Measurements from ENCODE around the gene ZNF236. TPM values are rescaled to one million over a fixed set of nuclear protein-coding genes. Genes with fewer than 3 reads are reported as not detected.

ZNF236 gene
- polyA plus RNA-seq, 2 of the 4 experiments (the other 2 are of a cell fraction): 2.6 to 7.8 TPM

GRCh38 chr18:77015771-77016710 lies 193.7 kb downstream of the ZNF236 start:
- ChIA-PET POLR2A (no interaction called here), CTCF (interaction anchor here (1.1 to 1.9 kb wide), 4 partner anchors 9 to 635 kb away, joined by 3 to 6 read pairs (median 4); no protein-coding TSS in a partner anchor)
- Histone ChIP-seq H3K9me3 (no peaks in the 10 kb centered on the region), H3K27ac (no peak overlapping the region), H3K4me1 (no peaks in the 10 kb centered on the region), H3K4me2 (no peak overlapping the region), H3K4me3 (no peak overlapping the region)
- DNase-seq (ENCODE audit: low read depth in 1 of 2, low spot score in 1 of 2): no peak
- no peak for TF ChIP-seq HMGXB4 (CRISPR knock-in tag; IDR thresholded peaks at IDR 0.05; ENCODE audit: borderline replicate concordance)
- no peak for TF ChIP-seq FOSL2 (IDR thresholded peaks at IDR 0.05)
- TF ChIP-seq FOSL2 (CRISPR knock-in tag; IDR thresholded peaks at IDR 0.05): no peak
- TF ChIP-seq ZNF302 (CRISPR knock-in tag; IDR thresholded peaks at IDR 0.05): no peak
- TF ChIP-seq HOXB13 (CRISPR knock-in tag; IDR thresholded peaks at IDR 0.05; ENCODE audit: low read depth): no peak
- TF ChIP-seq HES2 (IDR thresholded peaks at IDR 0.05): no peak
- TF ChIP-seq TFCP2L1 (CRISPR knock-in tag; IDR thresholded peaks at IDR 0.05): no peak
- TF ChIP-seq E2F6 (IDR thresholded peaks at IDR 0.05; ENCODE audit: borderline replicate concordance, low read depth): no peak
- no peak for TF ChIP-seq POLR2AphosphoS2 (conservative IDR thresholded peaks at IDR 0.05; ENCODE audit: low read length)
- no peak for TF ChIP-seq MAZ (IDR thresholded peaks at IDR 0.05; ENCODE audit: borderline replicate concordance, low read depth, low read length)
- TF ChIP-seq POLR2A (IDR thresholded peaks at IDR 0.05; ENCODE audit: low read length): no peak
- TF ChIP-seq NPAS2 (CRISPR knock-in tag; IDR thresholded peaks at IDR 0.05; ENCODE audit: borderline replicate concordance): no peak
- TF ChIP-seq MYC (IDR thresholded peaks at IDR 0.05; ENCODE audit: borderline replicate concordance, low read length): no peak
- no peak for TF ChIP-seq KDM5A (IDR thresholded peaks at IDR 0.05)
- no peak for FAIRE-seq
- WGBS (ENCODE audit: missing lambda C conversion rate): 86% methylated on average over 15 of the region's 16 CpGs
- no peak for ATAC-seq

GRCh38 chr18:77016936-77017335 lies 194.6 kb downstream of the ZNF236 start:
- H3K4me1 ChIP-seq: no peaks in the 10 kb centered on the region
- no peak overlapping the region for H3K4me2 ChIP-seq
- ATAC-seq (no peak), FAIRE-seq (no peak), DNase-seq (ENCODE audit: low read depth in 1 of 2, low spot score in 1 of 2) (no peak)
- H3K4me3 ChIP-seq: no peak overlapping the region
- no peak overlapping the region for H3K27ac ChIP-seq
- no peak for TF ChIP-seq FOSB (CRISPR knock-in tag; IDR thresholded peaks at IDR 0.05)
- TF ChIP-seq HOXA7 (CRISPR knock-in tag; IDR thresholded peaks at IDR 0.05): no peak
- POLR2A ChIA-PET: no interaction called here
- WGBS (ENCODE audit: missing lambda C conversion rate): 96% methylated on average over 10 of the region's 16 CpGs
- H3K9me3 ChIP-seq: no peaks in the 10 kb centered on the region
- CTCF ChIA-PET: interaction anchor here (1.5 to 1.9 kb wide), 2 partner anchors 33 to 634 kb away, joined by 3 to 4 read pairs; no protein-coding TSS in a partner anchor

GRCh38 chr18:77017355-77017754 lies 195.0 kb downstream of the ZNF236 start:
- FAIRE-seq: no peak
- ChIA-PET POLR2A (no interaction called here), CTCF (interaction anchor here (1.9 kb wide), 1 partner anchor 34 kb away, joined by 4 read pairs; no protein-coding TSS in a partner anchor)
- TF ChIP-seq PHF8 (IDR thresholded peaks at IDR 0.05; ENCODE audit: borderline replicate concordance, low read depth) (no peak), ZSCAN20 (CRISPR knock-in tag; IDR thresholded peaks at IDR 0.05) (no peak), EHMT2 (IDR thresholded peaks at IDR 0.05; ENCODE audit: low read depth) (no peak), POLR2A (IDR thresholded peaks at IDR 0.05; ENCODE audit: low read length) (no peak), FOSB (CRISPR knock-in tag; IDR thresholded peaks at IDR 0.05) (no peak), SREBF2 (IDR thresholded peaks at IDR 0.05) (no peak), CTCF (IDR thresholded peaks at IDR 0.05) (no peak), HMGXB4 (CRISPR knock-in tag; IDR thresholded peaks at IDR 0.05; ENCODE audit: borderline replicate concordance) (no peak), CEBPB (IDR thresholded peaks at IDR 0.05) (no peak), ATOH8 (CRISPR knock-in tag; IDR thresholded peaks at IDR 0.05; ENCODE audit: low read depth) (no peak), ZC3H11A (IDR thresholded peaks at IDR 0.05) (no peak), EHF (CRISPR knock-in tag; IDR thresholded peaks at IDR 0.05) (no peak), TFCP2L1 (CRISPR knock-in tag; IDR thresholded peaks at IDR 0.05) (no peak), MAFK (IDR thresholded peaks at IDR 0.05; ENCODE audit: partially characterized antibody) (no peak)

More at GRCh38 chr18:77017355-77017754, 195.0 kb downstream of the ZNF236 start:
- ATAC-seq (no peak), DNase-seq (ENCODE audit: low read depth in 1 of 2, low spot score in 1 of 2) (no peak)
- Histone ChIP-seq H3K9me3 (no peaks in the 10 kb centered on the region), H3K4me1 (no peaks in the 10 kb centered on the region), H3K4me3 (no peak overlapping the region), H3K4me2 (no peak overlapping the region), H3K27ac (no peak overlapping the region)
- WGBS (ENCODE audit: missing lambda C conversion rate): 67% methylated on average over 3 of the region's 6 CpGs

Measured in A549 (cell line).